Measurements from ENCODE around the gene SLC6A20. TPM values are rescaled to one million over a fixed set of nuclear protein-coding genes. Genes with fewer than 3 reads are reported as not detected.

The SLC6A20 gene
- total and polyA plus RNA-seq, 2 of the 13 experiments (the other 11 are each of a cell fraction or from before 2014, with no cell fraction given): not detected

DNA sequence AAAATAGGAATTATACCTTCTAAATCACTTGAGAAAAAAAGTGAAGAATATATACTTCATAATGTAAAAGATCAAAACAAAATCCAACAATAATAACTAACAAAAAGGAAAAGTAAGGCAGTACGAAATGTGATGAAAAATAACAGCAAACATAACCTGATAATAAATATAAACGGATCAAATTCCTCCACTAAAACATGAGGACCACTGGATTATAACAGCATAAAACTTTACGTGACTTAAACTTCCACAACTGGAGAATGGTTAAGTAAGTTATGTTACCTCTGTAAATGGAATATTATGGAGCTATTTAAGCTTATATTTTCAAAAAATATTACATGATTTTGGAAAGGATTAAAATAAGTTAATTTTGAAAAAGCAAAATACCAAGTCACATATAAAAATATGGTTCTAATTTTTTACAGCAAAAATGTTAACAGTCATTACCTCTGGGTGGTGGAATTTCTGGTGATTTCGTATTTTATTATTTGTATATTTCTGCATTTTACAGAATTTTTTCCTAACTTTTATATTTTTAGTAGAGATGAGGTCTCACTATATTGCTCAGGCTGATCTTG, 7.0 kb downstream of the SLC6A20 start:
- Histone ChIP-seq H3K9ac (ENCODE audit: insufficient read depth, low read depth, low read length) (no peak overlapping the region), H4K20me1 (ENCODE audit: insufficient read depth, low read length) (no peaks in the 10 kb centered on the region), H3K36me3 (replicated peaks in 1 of 2; ENCODE audit: control insufficient read depth in 1 of 2, insufficient read depth in 2 of 2, low read length in 2 of 2) (no peaks in the 10 kb centered on the region), H3K4me2 (ENCODE audit: low read depth, low read length) (no peak overlapping the region), H3K4me3 (replicated peaks in 1 of 3; ENCODE audit: insufficient read depth in 1 of 3, low read depth in 2 of 3, low read length in 3 of 3) (no peak overlapping the region), H3K27me3 (ENCODE audit: control insufficient read depth in 1 of 2, insufficient read depth in 2 of 2, low read length in 2 of 2) (peaks cover 0 to 43% of the 10 kb centered on the region in 2 experiments; a peak in 4 of 5 replicates), H3K79me2 (ENCODE audit: insufficient read depth, low read length) (no peaks in the 10 kb centered on the region), H3K4me1 (ENCODE audit: insufficient read depth, low read length) (no peaks in the 10 kb centered on the region), H2AFZ (ENCODE audit: low read length) (no peak overlapping the region), H3K27ac (ENCODE audit: extremely low read length, insufficient read depth, low read length) (no peak overlapping the region), H3K9me3 (ENCODE audit: low read length) (no peaks in the 10 kb centered on the region)
- FAIRE-seq (no peak), DNase-seq (ENCODE audit: low spot score) (no peak), ATAC-seq (no peak)
- WGBS (ENCODE audit: low lambda C conversion rate): 8% methylated on average over 4 of the region's 4 CpGs
- in situ Hi-C loops (cut with HindIII; ENCODE audit: extremely low pct_ligation_motif_present, low pct_unique_long_range_greater_than_20kb): no loop called here
- no TSS peak for BruUV-seq (replicated peaks)
- ChIA-PET CTCF (ENCODE audit: low intra/inter-chr PET ratio, low total read pairs) (no interaction called here), POLR2A (no interaction called here)
- intact Hi-C loops (cut with micrococcal nuclease; ENCODE audit: unreplicated experiment): no loop called here
- TF ChIP-seq ATM (IDR thresholded peaks at IDR 0.05; ENCODE audit: borderline replicate concordance) (no peak), REL (CRISPR knock-in tag; conservative IDR thresholded peaks at IDR 0.05) (no peak), ESRRA (CRISPR knock-in tag; IDR thresholded peaks at IDR 0.05; ENCODE audit: low read depth) (no peak), ZNF253 (CRISPR knock-in tag; IDR thresholded peaks at IDR 0.05; ENCODE audit: borderline replicate concordance) (no peak), DMTF1 (CRISPR knock-in tag; IDR thresholded peaks at IDR 0.05) (no peak), GTF2F1 (IDR thresholded peaks at IDR 0.05; ENCODE audit: low read length) (no peak), ERF (CRISPR knock-in tag; IDR thresholded peaks at IDR 0.05) (no peak), TEF (CRISPR knock-in tag; IDR thresholded peaks at IDR 0.05) (no peak), ZNF639 (CRISPR knock-in tag; conservative IDR thresholded peaks at IDR 0.05) (no peak), REPIN1 (CRISPR knock-in tag; IDR thresholded peaks at IDR 0.05; ENCODE audit: borderline replicate concordance, low read depth) (no peak), KDM5A (IDR thresholded peaks at IDR 0.05; ENCODE audit: borderline replicate concordance, low read length) (no peak), CCDC6 (CRISPR knock-in tag; IDR thresholded peaks at IDR 0.05) (no peak)
- TF ChIP-seq, protein P1, sequence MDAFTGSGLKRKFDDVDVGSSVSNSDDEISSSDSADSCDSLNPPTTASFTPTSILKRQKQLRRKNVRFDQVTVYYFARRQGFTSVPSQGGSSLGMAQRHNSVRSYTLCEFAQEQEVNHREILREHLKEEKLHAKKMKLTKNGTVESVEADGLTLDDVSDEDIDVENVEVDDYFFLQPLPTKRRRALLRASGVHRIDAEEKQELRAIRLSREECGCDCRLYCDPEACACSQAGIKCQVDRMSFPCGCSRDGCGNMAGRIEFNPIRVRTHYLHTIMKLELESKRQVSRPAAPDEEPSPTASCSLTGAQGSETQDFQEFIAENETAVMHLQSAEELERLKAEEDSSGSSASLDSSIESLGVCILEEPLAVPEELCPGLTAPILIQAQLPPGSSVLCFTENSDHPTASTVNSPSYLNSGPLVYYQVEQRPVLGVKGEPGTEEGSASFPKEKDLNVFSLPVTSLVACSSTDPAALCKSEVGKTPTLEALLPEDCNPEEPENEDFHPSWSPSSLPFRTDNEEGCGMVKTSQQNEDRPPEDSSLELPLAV (CRISPR knock-in tag; conservative IDR thresholded peaks at IDR 0.05; ENCODE audit: low read depth): no peak
- TF ChIP-seq, protein P2, sequence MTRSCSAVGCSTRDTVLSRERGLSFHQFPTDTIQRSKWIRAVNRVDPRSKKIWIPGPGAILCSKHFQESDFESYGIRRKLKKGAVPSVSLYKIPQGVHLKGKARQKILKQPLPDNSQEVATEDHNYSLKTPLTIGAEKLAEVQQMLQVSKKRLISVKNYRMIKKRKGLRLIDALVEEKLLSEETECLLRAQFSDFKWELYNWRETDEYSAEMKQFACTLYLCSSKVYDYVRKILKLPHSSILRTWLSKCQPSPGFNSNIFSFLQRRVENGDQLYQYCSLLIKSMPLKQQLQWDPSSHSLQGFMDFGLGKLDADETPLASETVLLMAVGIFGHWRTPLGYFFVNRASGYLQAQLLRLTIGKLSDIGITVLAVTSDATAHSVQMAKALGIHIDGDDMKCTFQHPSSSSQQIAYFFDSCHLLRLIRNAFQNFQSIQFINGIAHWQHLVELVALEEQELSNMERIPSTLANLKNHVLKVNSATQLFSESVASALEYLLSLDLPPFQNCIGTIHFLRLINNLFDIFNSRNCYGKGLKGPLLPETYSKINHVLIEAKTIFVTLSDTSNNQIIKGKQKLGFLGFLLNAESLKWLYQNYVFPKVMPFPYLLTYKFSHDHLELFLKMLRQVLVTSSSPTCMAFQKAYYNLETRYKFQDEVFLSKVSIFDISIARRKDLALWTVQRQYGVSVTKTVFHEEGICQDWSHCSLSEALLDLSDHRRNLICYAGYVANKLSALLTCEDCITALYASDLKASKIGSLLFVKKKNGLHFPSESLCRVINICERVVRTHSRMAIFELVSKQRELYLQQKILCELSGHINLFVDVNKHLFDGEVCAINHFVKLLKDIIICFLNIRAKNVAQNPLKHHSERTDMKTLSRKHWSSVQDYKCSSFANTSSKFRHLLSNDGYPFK (CRISPR knock-in tag; IDR thresholded peaks at IDR 0.05; ENCODE audit: borderline replicate concordance): no peak
